Body of pancreas (tissue), 4 donors: ENCODE measurements around the gene ARL4A. TPM values are rescaled to one million over a fixed set of nuclear protein-coding genes. Genes with fewer than 3 reads are reported as not detected.
"Not testable (repeated sequence)": the region's sequence is repeated elsewhere in the genome, so short reads cannot be mapped to it uniquely, and the experiment has no call there.

Experiments
- ATAC-seq: fragments of 150-250 bp; one replicate; pipeline ENCODE4 v1.9.1; 2016
- DNase-seq, 4 donors: peaks; one replicate each; pipeline ENCODE4 v3.0.0-alpha.2; 2019
- H3K27ac ChIP-seq, 4 donors: fragments of 200-600 bp; sonication (generic); 1 replicate in 3 of 4; 2 replicates in 1 of 4; pipeline versions ENCODE4 v1.5.1 to v1.6.1; 2016 to 2019; ENCODE audit warnings: mild to moderate bottlenecking in 1 of 4, mixed read lengths in 1 of 4, moderate library complexity in 1 of 4
- H3K27me3 ChIP-seq, 2 donors: fragments of 200-600 bp; sonication (generic); one replicate each; pipeline ENCODE4 v1.6.0; 2016; ENCODE audit warnings: mild to moderate bottlenecking in 1 of 2
- H3K36me3 ChIP-seq, 2 donors: fragments of 200-600 bp; sonication (generic); replicated peaks in 1 of 2; 2 replicates each; pipeline ENCODE4 v1.5.1; 2016; ENCODE audit warnings: low read depth in 2 of 2; ENCODE audit not compliant: insufficient read depth in 1 of 2
- H3K4me1 ChIP-seq: fragments of 200-600 bp; sonication (generic); one replicate; pipeline ENCODE4 v1.6.0; 2016
- H3K4me3 ChIP-seq, 2 donors: fragments of 200-600 bp; sonication (generic); 1 replicate in 1 of 2; 2 replicates in 1 of 2; pipeline ENCODE4 v1.5.1; 2016 to 2019
- H3K9me3 ChIP-seq, 3 donors: fragments of 200-600 bp; sonication (generic); 1 replicate in 2 of 3; 2 replicates in 1 of 3; pipeline ENCODE4 v1.5.1; 2016
- CTCF ChIP-seq, 7 experiments: fragments of 450-650 bp in 4 of 7; fragments of 200-600 bp in 3 of 7; sonication (generic) in 3 of 7; IDR thresholded peaks; one replicate each; pipeline ENCODE4 v1.5.1; 2016 to 2019; ENCODE audit warnings: antibody characterized with exemption in 7 of 7
- POLR2A ChIP-seq, 3 donors: fragments of 450-650 bp; IDR thresholded peaks; one replicate each; pipeline ENCODE4 v1.6.1; 2016; ENCODE audit warnings: antibody characterized with exemption in 3 of 3, mild to moderate bottlenecking in 2 of 3
- WGBS, 2 donors: methylation state at CpG; one replicate each; pipeline ENCODE4 v1.1.5; 2017; 5-methylcytosine and 5-hydroxymethylcytosine counted together
- intact Hi-C: fragments of 100-400 bp; cut with DNase I; formaldehyde crosslinking; loops from one replicate; pipeline ENCODE4 v1.15.1; 2023
- total RNA-seq, 2 donors: library from RNA; depleted of rRNA; stranded (reverse); fragments of >200 nt; gene quantifications; one replicate each; pipeline ENCODE4 v1.1.0, GENCODE V29; 2016

Gene ARL4A
- total RNA-seq, 2 donors from 2014 or later, result 4.0 to 13.0 TPM

GRCh38 chr7:12686234-12686890, 1.1 kb upstream of the ARL4A start:
- no peaks in the 10 kb centered on the region for H3K27me3 ChIP-seq
- peak overlapping the region; percentile 91 to 97 (median 94) for H3K27ac ChIP-seq
- H3K4me3 ChIP-seq, result peak overlapping the region; percentile 85
- 3 to 7% methylated on average over 13 to 40 of the region's 54 CpGs for WGBS, 2 donors
- peak in 2 of 3 donors; percentile 47 to 62 for TF ChIP-seq POLR2A (IDR thresholded peaks at IDR 0.05)
- peak; percentile 73 to 99 (median 95) for TF ChIP-seq CTCF (IDR thresholded peaks at IDR 0.05)
- intact Hi-C loops, result no loop called here
- peak; percentile 94 to 96 (median 95) for DNase-seq
- H3K36me3 ChIP-seq, result no peaks in the 10 kb centered on the region
- peak; percentile 86 for ATAC-seq
- H3K4me1 ChIP-seq, result peaks cover 17% of the 10 kb centered on the region
- H3K9me3 ChIP-seq, result no peaks in the 10 kb centered on the region

GRCh38 chr7:12687718-12688171, 312 bp downstream of the ARL4A start:
- no peak for ATAC-seq
- TF ChIP-seq CTCF (IDR thresholded peaks at IDR 0.05), result no peak
- no peak for TF ChIP-seq POLR2A (IDR thresholded peaks at IDR 0.05)
- Histone ChIP-seq H3K4me3 (peak overlapping the region; percentile 85), H3K27me3 (no peaks in the 10 kb centered on the region), H3K36me3 (no peaks in the 10 kb centered on the region), H3K9me3 (no peaks in the 10 kb centered on the region), H3K27ac (peak overlapping the region; percentile 91 to 97 (median 94)), H3K4me1 (peaks cover 17% of the 10 kb centered on the region)
- intact Hi-C loops, result no loop called here
- WGBS, 2 donors, result 4% methylated on average over 12 of the region's 12 CpGs
- no peak for DNase-seq

- H3K4me3 ChIP-seq, H3K9me3 ChIP-seq, ATAC-seq, H3K36me3 ChIP-seq, DNase-seq, intact Hi-C loops, H3K27ac ChIP-seq, H3K27me3 ChIP-seq: not testable (repeated sequence)
- 79 to 100% methylated on average over 3 of the region's 3 CpGs for WGBS, 2 donors
- peaks cover 17% of the 10 kb centered on the region for H3K4me1 ChIP-seq
These were observed 1.2 kb downstream of the ARL4A start for GRCh38 chr7:12688485-12689170.

GRCh38 chr7:12689451-12689850, 2.0 kb downstream of the ARL4A start:
- H3K27ac ChIP-seq, result no peak overlapping the region
- WGBS, 2 donors, result 91 to 95% methylated on average over 2 of the region's 2 CpGs
- ATAC-seq, result no peak

More at GRCh38 chr7:12689451-12689850, 2.0 kb downstream of the ARL4A start:
- H3K4me3 ChIP-seq, result no peak overlapping the region
- H3K36me3 ChIP-seq, result no peaks in the 10 kb centered on the region
- TF ChIP-seq CTCF (IDR thresholded peaks at IDR 0.05) (no peak), POLR2A (IDR thresholded peaks at IDR 0.05) (no peak)
- H3K9me3 ChIP-seq, result no peaks in the 10 kb centered on the region
- intact Hi-C loops, result no loop called here
- peaks cover 17% of the 10 kb centered on the region for H3K4me1 ChIP-seq
- no peak for DNase-seq
- H3K27me3 ChIP-seq, result no peaks in the 10 kb centered on the region
